Esophagus muscularis mucosa (tissue), 2 donors: ENCODE measurements around the gene GABRA4.

Experiments
- POLR2A ChIP-seq: fragments of 450-650 bp; IDR thresholded peaks from one replicate; pipeline ENCODE4 v1.6.1; 2017; ENCODE audit warnings: antibody characterized with exemption, moderate library complexity, mild to moderate bottlenecking, low read depth
- POLR2AphosphoS5 ChIP-seq, 2 donors: sonication (generic); formaldehyde crosslinking; IDR thresholded peaks; one replicate each; pipeline ENCODE4 v1.6.1; 2017; ENCODE audit warnings: antibody characterized with exemption in 2 of 2

GRCh38 chr4:47012676-47013075, 19.3 kb upstream of the GABRA4 start:
- no peak for TF ChIP-seq POLR2A
- no peak for TF ChIP-seq POLR2AphosphoS5 (IDR thresholded peaks at IDR 0.05)
